Occipital lobe (tissue), 2 donors: ENCODE data around the gene MXRA5. TPM values are rescaled to one million over a fixed set of nuclear protein-coding genes. Genes with fewer than 3 reads are reported as not detected.
"Not testable (repeated sequence)": the region's sequence is repeated elsewhere in the genome, so short reads cannot be mapped to it uniquely, and the experiment has no call there.

Experiments
- DNase-seq: peaks from one replicate; lab custom pipeline; 2025; lab: John Stamatoyannopoulos, UW
- total RNA-seq: library from RNA; depleted of rRNA; stranded (reverse); fragments of >200 nt; gene quantifications from one replicate; pipeline ENCODE4 v1.2.3, GENCODE V29; 2014

The MXRA5 gene
- total RNA-seq, 1 donor from 2014 or later = 1.7 TPM

DNA sequence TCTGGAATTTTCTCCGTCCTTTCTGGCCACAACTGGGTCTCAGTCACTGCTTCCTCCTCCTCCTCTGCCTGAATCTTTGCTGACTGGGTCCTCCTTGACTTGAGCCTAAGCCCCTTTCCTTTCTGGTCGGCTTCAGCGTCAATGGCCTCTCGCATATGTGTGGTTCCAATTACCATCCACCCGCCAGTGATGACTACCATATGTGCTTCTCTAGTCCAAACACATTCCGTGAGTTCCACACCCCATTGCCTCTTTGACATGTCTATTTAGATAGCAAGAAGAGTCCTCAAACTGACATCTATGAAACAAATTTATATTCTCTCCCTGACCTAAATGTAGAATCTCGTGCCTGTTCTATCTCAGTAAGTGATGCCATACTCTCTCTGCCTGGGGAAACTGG lies 19.8 kb downstream of the MXRA5 start:
- no peak for DNase-seq

DNA sequence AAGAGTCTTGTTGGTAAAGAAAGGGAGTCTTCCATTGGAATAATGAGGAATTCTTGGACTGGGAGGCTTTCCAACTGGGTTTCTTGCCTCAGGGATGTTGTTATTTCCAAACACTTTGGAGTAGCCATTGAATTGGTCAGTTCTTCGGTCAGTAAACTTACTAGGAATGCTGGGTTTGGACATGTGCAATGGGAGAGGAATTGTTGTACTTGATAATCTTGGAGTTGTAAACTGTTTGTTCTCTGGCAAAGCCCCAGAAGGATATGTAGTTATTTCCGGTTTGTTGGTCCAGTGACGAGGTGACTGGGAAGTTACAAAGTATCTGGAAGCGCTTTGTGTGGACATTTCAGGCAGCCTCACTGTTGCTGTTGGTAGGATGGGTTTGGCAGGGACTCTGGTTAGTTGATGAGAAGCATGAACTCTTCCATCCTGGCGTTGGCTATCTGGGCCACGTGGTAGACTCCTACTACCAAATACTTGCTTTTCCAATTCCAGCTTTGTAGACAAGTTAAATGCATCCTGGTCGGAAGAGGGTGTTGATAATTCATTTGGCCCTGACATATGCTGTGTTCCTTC lies 25.9 kb downstream of the MXRA5 start:
- DNase-seq = no peak

DNA sequence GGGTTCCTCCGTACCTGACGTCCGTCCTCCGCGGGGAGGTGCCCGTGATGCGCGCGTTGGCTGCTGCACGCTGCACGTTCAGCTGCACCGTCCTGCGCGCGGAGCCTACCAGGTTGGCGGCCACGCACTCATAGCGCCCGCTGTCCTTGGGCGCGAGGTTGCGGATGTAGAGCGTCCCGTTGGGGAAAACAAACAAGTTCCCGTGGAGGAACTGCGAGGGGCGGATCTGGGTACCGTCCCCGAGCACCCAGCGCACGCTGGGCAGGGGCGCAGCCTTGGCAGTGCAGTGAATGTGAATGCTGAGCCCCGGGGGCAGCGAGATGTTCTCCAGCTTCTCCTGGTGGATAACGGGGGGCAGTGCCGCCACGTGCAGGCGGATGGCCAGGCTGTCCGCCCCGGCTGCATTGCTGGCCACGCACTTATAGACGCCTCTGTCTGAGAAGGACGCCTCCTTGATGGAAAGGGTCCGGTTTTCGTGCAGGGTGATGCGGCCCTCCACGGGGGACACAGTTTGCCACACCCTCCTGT lies 29.2 kb downstream of the MXRA5 start:
- no peak for DNase-seq

DNA sequence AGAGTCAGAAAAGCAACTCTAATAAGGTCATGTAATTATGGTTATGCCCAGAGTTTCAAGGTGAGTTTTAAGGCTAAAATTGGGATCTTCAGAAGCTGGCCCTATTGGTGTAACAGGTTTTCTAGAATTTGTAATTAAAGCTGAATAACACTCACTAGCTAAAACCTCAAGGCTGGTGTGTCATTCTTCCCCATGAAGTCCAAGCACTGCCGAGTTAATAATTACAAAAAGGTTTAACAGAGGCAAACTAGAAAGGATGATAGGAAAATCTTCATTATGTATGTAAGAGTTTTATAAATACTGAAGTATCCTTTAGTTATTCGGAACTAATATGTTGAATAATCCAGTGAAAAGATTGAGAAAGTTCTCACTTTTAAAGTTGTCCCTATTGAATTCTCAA lies 34.3 kb downstream of the MXRA5 start:
- no peak for DNase-seq

DNA sequence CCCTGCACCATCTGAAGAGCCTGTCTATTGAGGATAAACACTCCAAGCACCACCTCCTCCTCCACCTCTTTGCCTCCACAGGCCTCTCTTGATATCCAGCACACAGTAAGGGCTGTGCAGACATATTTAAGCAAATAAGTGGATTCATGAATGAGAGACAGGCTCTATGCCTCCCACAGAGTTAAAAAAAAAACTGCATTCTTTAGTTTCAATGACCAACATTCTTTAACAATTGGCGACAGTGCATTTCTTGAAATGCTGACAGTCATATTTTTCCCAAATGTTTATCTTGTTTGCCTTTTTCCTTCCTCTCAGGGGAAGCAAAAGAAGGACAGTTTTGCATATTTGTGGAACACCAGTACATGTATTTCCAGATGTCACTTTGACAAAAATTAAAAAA lies 38.6 kb downstream of the MXRA5 start:
- no peak for DNase-seq

DNA sequence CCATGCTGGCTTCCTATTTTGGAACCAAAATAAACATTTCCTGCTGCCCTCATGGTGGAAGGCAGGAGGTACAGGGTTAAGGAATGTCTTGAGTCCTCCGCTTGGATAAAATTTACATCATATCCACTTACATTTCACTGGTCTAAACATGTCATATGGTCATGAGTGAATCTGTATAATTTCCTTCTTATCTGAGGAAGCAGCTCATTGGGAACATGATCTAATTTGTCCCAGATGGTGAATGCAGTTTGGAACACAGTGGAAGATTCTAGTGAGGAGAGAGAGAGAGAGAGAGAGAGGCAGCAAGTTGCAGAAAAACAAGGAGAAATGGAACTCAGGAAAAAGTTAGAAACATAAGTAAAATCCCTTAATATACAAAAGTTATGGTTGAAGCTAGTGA lies 46.8 kb downstream of the MXRA5 start:
- no peak for DNase-seq

DNA sequence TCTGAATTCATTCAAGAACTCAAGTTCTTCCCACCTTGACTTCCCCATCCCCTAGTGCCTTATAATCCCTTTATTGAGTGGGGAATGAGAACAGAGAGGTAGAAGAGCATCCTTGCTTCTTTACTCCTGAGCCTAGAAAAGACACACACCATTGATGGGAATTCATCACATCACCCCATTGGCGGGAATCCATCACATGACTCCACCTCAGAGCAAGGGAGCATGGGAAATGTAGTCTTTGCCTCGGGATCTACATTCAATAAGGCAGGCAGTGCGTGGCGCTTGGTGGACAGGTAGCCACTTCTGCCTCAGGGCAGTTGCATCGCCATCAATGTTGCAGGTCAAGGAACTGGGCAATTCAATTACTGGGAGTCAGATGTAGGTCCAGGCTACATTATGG lies 50.7 kb downstream of the MXRA5 start:
- no peak for DNase-seq

DNA sequence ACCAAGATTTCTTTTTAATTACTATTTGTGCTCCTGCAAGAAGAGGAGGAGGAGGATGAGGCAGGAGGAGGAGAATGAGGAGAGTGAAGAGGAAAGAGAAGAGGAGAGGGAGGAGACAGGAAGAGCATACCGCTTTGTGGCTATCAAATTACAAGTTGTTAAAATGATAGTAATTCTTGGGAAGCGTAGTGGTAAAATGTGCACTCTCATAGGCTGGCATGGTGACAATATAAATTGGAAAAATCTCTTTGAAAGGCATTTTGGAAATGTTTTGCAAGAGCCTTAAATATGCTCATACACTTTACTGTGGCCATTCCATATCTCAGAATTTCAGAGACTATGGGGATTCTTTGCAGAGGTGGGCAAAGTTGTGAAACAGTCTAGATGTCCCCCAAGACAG lies 53.2 kb downstream of the MXRA5 start:
- DNase-seq = no peak

DNA sequence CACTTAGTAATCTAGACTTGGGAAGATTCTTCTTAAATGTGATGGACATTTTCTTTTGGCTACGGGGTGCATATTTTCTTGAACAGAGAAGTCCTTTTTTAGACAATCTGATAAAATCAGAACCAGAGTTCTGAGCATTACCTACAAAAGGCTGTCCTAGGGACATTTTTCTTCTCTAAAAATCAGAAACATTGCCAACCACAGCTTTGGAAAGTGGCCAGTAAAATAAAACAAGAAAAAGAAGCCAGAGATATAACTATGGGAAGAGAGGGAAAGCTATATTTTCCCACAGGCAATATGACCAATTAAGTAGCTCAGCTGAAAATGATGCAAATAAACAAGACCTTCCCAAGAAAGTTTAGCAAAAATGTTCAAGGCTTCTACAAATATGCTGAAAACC lies 55.9 kb downstream of the MXRA5 start:
- no peak for DNase-seq

DNA sequence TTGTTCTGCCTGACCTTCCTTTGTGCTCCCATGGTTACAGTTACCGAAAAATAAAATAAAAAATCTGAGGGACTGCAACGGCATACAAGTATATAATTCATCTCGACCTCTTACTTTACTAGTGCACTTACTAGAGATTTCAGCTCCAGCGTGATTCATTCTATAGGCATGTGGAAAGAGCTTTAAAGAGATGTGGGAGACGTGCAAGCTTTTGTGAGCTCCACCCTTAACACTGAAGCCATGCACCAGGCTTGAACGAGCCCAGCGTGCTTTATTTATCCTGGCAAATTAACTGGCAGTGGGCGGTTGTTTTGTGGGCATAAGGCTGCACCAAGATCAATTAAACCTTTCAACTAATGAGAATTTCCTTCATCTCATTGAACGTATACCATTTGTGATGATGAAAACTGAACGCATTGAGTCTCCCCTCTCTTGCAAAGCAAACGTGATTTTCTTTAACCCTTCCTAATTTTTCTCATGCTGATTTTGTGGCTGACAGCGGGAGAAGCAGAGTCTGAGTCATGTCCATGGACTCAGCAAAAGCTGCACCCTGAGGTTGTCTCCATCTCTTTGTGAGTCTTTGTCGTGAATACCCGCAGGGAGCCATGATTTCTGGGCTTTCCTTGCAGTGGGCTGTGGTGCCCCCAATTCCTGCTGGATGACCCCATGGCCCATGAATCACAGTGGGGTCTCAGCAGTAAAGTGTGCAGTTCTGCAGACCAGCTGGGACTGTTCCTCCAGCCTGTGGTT lies 60.1 kb downstream of the MXRA5 start:
- DNase-seq = no peak

DNA sequence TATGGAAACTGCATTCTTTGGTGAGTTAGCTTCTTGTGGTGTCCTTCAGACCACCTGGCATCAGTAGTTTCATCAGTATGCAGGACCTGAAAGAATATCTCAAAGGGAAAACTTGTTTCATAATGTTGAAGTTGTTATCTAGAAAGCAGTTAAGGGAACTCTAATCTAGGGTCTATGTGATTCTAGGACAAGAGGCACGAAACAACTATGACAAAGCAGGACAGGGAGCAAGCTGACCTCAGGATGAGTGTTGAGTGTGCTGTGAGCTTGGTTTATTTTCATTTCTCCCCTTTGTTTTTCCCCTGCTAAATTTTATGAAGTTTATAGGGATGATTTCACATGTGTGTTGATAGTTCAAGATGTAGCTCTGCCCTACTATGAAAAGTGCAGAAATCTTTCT lies 65.7 kb downstream of the MXRA5 start:
- no peak for DNase-seq

DNA sequence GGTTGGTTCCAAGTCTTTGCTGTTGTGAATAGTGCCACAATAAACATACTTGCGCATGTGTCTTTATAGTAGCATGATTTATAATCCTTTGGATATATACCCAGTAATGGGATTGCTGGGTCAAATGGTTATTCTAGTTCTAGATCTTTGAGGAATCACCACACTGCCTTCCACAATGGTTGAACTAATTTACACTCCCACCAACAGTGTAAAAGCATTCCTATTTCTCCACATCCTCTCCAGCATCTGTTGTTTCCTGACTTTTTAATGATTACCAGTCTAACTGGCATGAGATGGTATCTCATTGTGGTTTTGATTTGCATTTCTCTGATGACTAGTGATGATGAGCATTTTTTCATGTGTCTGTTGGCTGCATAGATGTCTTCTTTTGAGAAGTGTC lies 72.8 kb downstream of the MXRA5 start:
- not testable (repeated sequence) for DNase-seq

DNA sequence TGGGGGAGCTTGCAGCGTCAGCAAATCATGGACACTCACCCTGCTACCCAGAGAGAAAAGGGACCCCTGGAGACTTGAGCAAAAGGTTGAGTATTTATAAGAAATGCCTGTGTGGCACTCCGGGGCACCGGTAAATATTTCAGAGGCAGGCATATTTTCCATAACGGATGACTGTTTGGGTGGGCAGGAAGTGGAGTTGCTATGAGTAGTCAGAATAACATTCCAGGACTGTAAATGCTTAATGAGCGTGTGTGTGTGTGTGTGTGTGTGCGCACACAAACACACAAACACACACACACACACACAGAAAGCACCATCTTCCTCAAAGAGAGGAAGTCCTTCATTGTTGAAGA lies 74.6 kb downstream of the MXRA5 start:
- no peak for DNase-seq

DNA sequence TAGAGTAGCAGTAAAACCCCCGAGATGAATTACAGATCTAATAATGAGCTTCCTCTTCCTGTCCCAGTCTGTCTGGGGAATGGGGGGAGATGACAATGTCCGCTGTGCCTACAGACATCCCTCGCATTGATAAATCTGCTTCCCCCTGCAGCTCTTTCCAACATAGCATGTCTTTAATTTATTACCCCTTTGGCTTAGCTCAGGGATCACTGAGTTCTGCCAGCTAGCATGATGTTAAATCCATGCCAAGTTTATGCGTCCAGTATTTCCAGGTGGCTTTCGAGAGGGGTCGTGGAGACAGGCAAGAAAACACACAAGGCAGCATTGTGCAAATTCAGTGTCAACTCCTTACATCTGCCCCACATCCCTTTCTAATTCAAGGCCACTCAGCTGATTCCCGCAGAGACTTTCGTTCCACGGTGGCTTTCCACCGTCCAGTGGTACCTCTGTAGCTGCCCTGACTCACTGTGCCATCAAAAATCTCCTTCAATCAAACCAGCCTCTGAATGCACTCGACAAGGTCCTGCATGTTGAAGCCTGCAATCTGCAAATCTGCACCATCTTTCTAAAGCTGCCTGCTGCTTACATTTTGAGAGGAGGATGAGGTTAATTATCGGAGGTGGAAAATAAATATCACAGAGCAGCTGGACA lies 75.1 kb downstream of the MXRA5 start:
- no peak for DNase-seq

DNA sequence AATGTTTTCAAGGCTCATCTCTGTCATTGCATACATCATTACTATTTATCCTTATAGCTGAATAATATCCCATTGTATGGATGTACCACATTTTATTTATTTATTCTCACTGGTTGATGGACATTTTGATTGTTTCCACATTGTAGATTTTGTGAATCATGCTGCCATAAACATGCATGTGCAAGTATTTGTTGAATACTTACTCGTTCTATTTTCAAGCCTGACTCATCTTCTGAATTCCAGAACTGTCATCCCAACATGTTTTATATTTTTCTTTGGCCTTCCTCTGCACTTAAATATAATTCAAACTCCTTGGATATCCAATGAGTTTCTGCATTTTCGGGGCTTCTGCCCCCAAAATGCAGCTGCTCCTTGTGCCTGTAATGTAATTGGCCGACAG lies 77.6 kb downstream of the MXRA5 start:
- DNase-seq = no peak

DNA sequence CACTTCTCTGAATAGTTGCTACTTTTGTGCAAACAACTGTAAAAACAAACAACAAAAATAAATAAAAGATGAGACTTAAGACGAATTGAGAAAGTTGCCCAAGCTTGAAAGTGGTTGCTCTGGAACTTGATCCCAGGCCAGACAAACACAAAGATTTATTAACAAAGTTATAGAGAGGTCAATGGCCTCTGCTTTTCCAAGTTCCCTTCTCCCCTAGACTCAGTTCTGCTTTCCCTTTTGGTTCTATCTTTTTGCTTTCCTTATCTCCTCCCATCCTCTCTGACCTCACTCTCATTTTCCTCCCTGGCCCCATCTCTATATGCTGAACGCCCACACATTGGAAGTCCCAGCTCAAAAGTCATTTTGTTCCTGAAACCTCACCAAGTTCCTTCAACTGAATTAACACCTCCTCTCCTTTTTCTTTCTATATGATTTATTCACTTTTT lies 82.7 kb downstream of the MXRA5 start:
- no peak for DNase-seq

DNA sequence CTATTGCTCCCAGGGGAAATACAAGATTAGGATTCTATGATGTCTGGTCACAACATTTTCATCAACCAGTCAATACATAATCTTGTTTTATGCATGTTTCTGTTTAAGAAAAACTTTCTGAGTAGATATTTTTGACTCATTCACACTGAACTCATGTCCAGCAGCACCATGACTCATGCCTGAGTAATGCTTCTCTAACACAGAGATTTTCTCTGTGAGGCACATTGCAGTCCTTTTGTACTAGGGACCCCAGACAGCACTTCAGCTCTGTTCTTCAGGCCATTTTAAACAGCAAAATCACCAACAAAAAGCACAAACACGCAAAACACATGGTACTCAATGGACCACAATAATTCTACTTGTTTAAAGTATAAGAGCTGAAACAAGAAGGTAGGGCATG lies 83.6 kb downstream of the MXRA5 start:
- no peak for DNase-seq
